K562 (cell line): Measurements from ENCODE around the gene DIS3L.

ENCODE experiments used
- CHCHD3 ChIP-seq: fragments of 250-450 bp; sonication (Bioruptor Pico); IDR thresholded peaks from 2 replicates; pipeline ENCODE4 v2.1.2; 2022; ENCODE audit warnings: mild to moderate bottlenecking
- CTCF ChIP-seq, 3 experiments: IDR thresholded peaks in 2 of 3; conservative IDR thresholded peaks in 1 of 3; 2 replicates each; pipeline ENCODE4 v1.5.1; 2011 to 2012; ENCODE audit warnings: low read length in 3 of 3, mild to moderate bottlenecking in 3 of 3, control low read depth in 2 of 3, improper control_type of control experiment in 1 of 3, inconsistent platforms in 1 of 3, low read depth in 1 of 3, mixed read lengths in 1 of 3, moderate library complexity in 1 of 3; ENCODE audit not compliant: insufficient read depth in 2 of 3
- KAT8 ChIP-seq: fragments of 450-650 bp; IDR thresholded peaks from 2 replicates; pipeline ENCODE4 v1.6.1; 2016; ENCODE audit warnings: low read depth, mild to moderate bottlenecking
- MEF2A ChIP-seq: IDR thresholded peaks from 2 replicates; pipeline ENCODE4 v1.6.1; 2011; ENCODE audit warnings: low read depth, mild to moderate bottlenecking, low read length, moderate library complexity; ENCODE audit not compliant: control insufficient read depth
- MEF2D ChIP-seq: conservative IDR thresholded peaks from 2 replicates; pipeline ENCODE4 v1.6.1; 2016; ENCODE audit warnings: low read depth, missing genetic modification characterization, missing compliant biosample characterization
- NBN ChIP-seq: fragments of 450-650 bp; IDR thresholded peaks from 2 replicates; pipeline ENCODE4 v1.6.1; 2016; ENCODE audit warnings: low read depth, mild to moderate bottlenecking
- NFYB ChIP-seq: IDR thresholded peaks from 2 replicates; pipeline ENCODE4 v1.6.1; 2011; ENCODE audit warnings: mild to moderate bottlenecking, moderate library complexity; ENCODE audit not compliant: insufficient read length; ENCODE audit errors: extremely low read depth
- PBX2 ChIP-seq, 2 experiments: IDR thresholded peaks in 1 of 2; conservative IDR thresholded peaks in 1 of 2; 2 replicates each; pipeline ENCODE4 v1.6.1; 2016; ENCODE audit warnings: low read depth in 2 of 2, mild to moderate bottlenecking in 1 of 2, missing compliant biosample characterization in 1 of 2, missing genetic modification characterization in 1 of 2, moderate library complexity in 1 of 2
- SIN3B ChIP-seq: fragments of 450-650 bp; IDR thresholded peaks from 2 replicates; pipeline ENCODE4 v1.6.1; 2017; ENCODE audit warnings: low read depth, mild to moderate bottlenecking, moderate library complexity
- TFAM ChIP-seq: fragments of 250-450 bp; sonication (Bioruptor Pico); conservative IDR thresholded peaks from 2 replicates; pipeline ENCODE4 v1.5.0; 2021; ENCODE audit warnings: mild to moderate bottlenecking, moderate library complexity
- YBX1 ChIP-seq: fragments of 450-650 bp; IDR thresholded peaks from 2 replicates; pipeline ENCODE4 v1.7.1; 2016; ENCODE audit warnings: mild to moderate bottlenecking
- ZNF512 ChIP-seq: IDR thresholded peaks from 2 replicates; pipeline ENCODE4 v1.6.1; 2016; ENCODE audit warnings: missing genetic modification characterization, missing compliant biosample characterization

GRCh38 chr15:66356359-66357236 is 63.2 kb downstream of the DIS3L start, which contains the start of gene TIPIN:
- TF ChIP-seq CHCHD3 (CRISPR knock-in tag) = no peak
- peak in 1 of 3 experiments; percentile 47; a peak in 2 of 6 replicates for TF ChIP-seq CTCF (IDR thresholded peaks at IDR 0.05 in 2 of 3, conservative IDR thresholded peaks at IDR 0.05 in 1 of 3; ENCODE audit: insufficient read depth in 2 of 3, low read depth in 1 of 3, low read length in 3 of 3)
- no peak for TF ChIP-seq PBX2 (CRISPR knock-in tag; IDR thresholded peaks at IDR 0.05; ENCODE audit: low read depth)
- no peak for TF ChIP-seq PBX2 (tag; conservative IDR thresholded peaks at IDR 0.05; ENCODE audit: low read depth)
- TF ChIP-seq MEF2A = no peak
- TF ChIP-seq MEF2D (tag) = no peak
- TF ChIP-seq KAT8 = no peak
- TF ChIP-seq TFAM = no peak
- TF ChIP-seq ZNF512 (tag) = no peak
- TF ChIP-seq NFYB = peak; percentile 36
- TF ChIP-seq NBN = peak; percentile 15; the same call in 1 of the 2 replicates
- TF ChIP-seq SIN3B = no peak
- TF ChIP-seq YBX1 = no peak
